ENCODE data around the gene ZNF143.

DNA sequence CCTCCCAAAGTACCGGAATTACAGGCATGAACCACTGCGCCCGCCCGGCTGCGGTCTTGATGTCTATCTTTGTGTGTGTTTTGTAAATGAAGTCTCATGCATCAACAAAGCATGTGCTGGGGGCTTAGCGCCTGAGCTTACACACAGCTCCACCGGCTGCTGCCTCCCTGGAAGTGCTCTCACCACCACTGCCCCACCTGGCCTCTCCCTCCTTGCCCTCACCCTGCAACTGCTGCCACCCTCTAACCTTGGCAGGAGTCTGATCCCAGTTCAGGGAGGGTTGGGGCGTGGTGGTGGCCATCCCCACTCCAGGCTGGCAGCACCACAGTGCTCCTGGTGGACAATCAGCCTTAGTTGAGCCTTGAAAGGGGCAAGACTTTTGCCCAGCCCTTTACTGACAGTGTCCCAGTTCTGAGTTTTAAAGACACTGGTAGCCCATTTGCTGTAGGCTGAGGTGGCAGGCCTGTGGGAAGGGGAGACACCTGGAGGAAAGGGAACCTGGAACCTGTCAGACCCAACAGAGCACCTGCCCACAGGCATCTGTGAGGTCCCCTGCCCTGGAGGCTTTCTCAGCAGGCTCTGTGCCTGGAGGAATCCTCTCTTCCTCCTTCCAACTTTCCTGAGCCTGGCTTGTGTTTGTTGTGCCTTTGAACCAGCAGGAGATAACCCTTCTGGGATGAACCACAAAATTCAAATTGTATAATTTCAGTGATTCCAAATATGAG lies 70.3 kb downstream of the ZNF143 start:
- no peak for TF ChIP-seq TAF1 (IDR thresholded peaks at IDR 0.05; ENCODE audit: borderline replicate concordance, insufficient read depth, low read length)
- TF ChIP-seq REST (IDR thresholded peaks at IDR 0.05; ENCODE audit: insufficient read depth in 1 of 2, low read depth in 2 of 2, low read length in 2 of 2), result no peak
- TF ChIP-seq POLR2AphosphoS5 (IDR thresholded peaks at IDR 0.05; ENCODE audit: low read depth, low read length), result no peak
- no peak for TF ChIP-seq SIN3A (IDR thresholded peaks at IDR 0.05; ENCODE audit: borderline replicate concordance, insufficient read depth, low read length)
- no peak for TF ChIP-seq FOXP2 (optimal IDR thresholded peaks at IDR 0.05; ENCODE audit: borderline replicate concordance, extremely low read depth, extremely low read length, insufficient read depth)

Measured in PFSK-1 (cell line).